Lung microvascular endothelial cell (primary cell): ENCODE data around the gene ITPKA. TPM values are rescaled to one million over a fixed set of nuclear protein-coding genes. Genes with fewer than 3 reads are reported as not detected.

Experiments used
- total RNA-seq: library from RNA; depleted of rRNA; stranded (reverse); fragments of >200 nt; gene quantifications from 2 replicates; pipeline ENCODE4 v1.2.1, GENCODE V29; 2014

Gene ITPKA
- total RNA-seq, 1 donor from 2014 or later = 0.20 TPM

Other genes starting within 250 kb of the ITPKA start
- 1.2 and 4.4 TPM in 2 replicates for gene OIP5, start 161.3 kb upstream of the ITPKA start, total RNA-seq
- gene NUSAP1, start 161.0 kb upstream of the ITPKA start, total RNA-seq = 12.5 and 28.8 TPM in 2 replicates
- 13.3 and 17.2 TPM in 2 replicates for gene NDUFAF1, start 91.4 kb upstream of the ITPKA start, total RNA-seq
- gene RTF1, start 76.8 kb upstream of the ITPKA start, total RNA-seq = 11.3 and 12.5 TPM in 2 replicates
- gene LTK, start 20.0 kb downstream of the ITPKA start, total RNA-seq = under 0.01 TPM in 1 of 2 replicates, not detected in the other
- 7.2 and 8.5 TPM in 2 replicates for gene RPAP1, start 50.4 kb downstream of the ITPKA start, total RNA-seq
- gene TYRO3, start 65.3 kb downstream of the ITPKA start, total RNA-seq = 1.6 and 2.8 TPM in 2 replicates
- gene MGA, start 166.5 kb downstream of the ITPKA start, total RNA-seq = 15.3 and 31.3 TPM in 2 replicates